ENCODE data around the gene PPIE. TPM values are rescaled to one million over a fixed set of nuclear protein-coding genes. Genes with fewer than 3 reads are reported as not detected.

PPIE gene
- total and polyA plus RNA-seq, 2 of the 4 experiments (the other 2 are of a cell fraction): 40.9 to 68.1 TPM

- ATAC-seq (ENCODE audit: low read depth): peak; percentile 90
- Histone ChIP-seq H3K9me1 (ENCODE audit: insufficient read depth, low read length) (0 out of 2 replicates have a peak, but pooled peaks cover 6% of the 10 kb centered on the region), H3K23ac (ENCODE audit: low read depth, low read length) (no peak overlapping the region), H3K4me3 (ENCODE audit: insufficient read depth, low read depth, low read length) (no peak overlapping the region), H4K91ac (ENCODE audit: insufficient read depth, low read depth, low read length) (no peak overlapping the region), H3K18ac (ENCODE audit: low read depth, low read length) (no peak overlapping the region), H4K8ac (ENCODE audit: low read depth in 2 of 2, low read length in 2 of 2) (no peak overlapping the region; a peak in 1 of 4 replicates), H3K9ac (ENCODE audit: low read depth, low read length) (no peak overlapping the region), H2BK5ac (ENCODE audit: low read depth, low read length, poor library complexity, severe bottlenecking) (no peak overlapping the region), H4K5ac (ENCODE audit: low read depth, low read length) (no peak overlapping the region), H2BK20ac (ENCODE audit: low read depth, low read length) (no peak overlapping the region), H3K4ac (ENCODE audit: low read depth, low read length) (no peak overlapping the region), H3K56ac (ENCODE audit: extremely low read depth, insufficient read depth, low read length) (no peak overlapping the region), H2AK9ac (replicated peaks; ENCODE audit: low read depth, low read length, poor library complexity) (peak overlapping the region; percentile 83), H3K4me1 (ENCODE audit: control insufficient read depth, insufficient read depth, low read length) (0 out of 2 replicates have a peak, but pooled peaks cover 2% of the 10 kb centered on the region), H2BK120ac (ENCODE audit: low read depth, low read length) (peak overlapping the region; percentile 39; the same call in 1 of the 2 replicates), H4K20me1 (ENCODE audit: insufficient read depth, low read length) (no peaks in the 10 kb centered on the region), H2BK15ac (ENCODE audit: low read depth, low read length) (no peak overlapping the region), H3K4me2 (ENCODE audit: low read depth, low read length) (peak overlapping the region; percentile 22; the same call in 1 of the 2 replicates), H3K9me3 (ENCODE audit: control insufficient read depth, insufficient read depth, low read length) (peaks cover 2% of the 10 kb centered on the region), H3K14ac (replicated peaks; ENCODE audit: low read depth, low read length) (no peak overlapping the region), H3K36me3 (ENCODE audit: control insufficient read depth, insufficient read depth, low read length) (no peaks in the 10 kb centered on the region), H2AK5ac (ENCODE audit: low read depth, low read length) (0 out of 2 replicates have a peak overlapping the region, but pooled peaks have one; percentile 44), H3K27me3 (ENCODE audit: control insufficient read depth, insufficient read depth, low read length) (peaks cover 15% of the 10 kb centered on the region), H2AFZ (replicated peaks; ENCODE audit: low read length, poor library complexity) (peak overlapping the region; percentile 77), H3K27ac (ENCODE audit: insufficient read depth, low read length) (no peak overlapping the region), H3K79me1 (ENCODE audit: low read depth in 1 of 2, low read length in 2 of 2) (no peaks in the 10 kb centered on the region)
- TF ChIP-seq SMC3 (IDR thresholded peaks at IDR 0.05; ENCODE audit: low read depth, low read length) (peak; percentile 40), FOS (IDR thresholded peaks at IDR 0.05; ENCODE audit: low read depth, low read length) (peak; percentile 21; the same call in 1 of the 2 replicates), BHLHE40 (IDR thresholded peaks at IDR 0.05; ENCODE audit: low read depth, low read length) (no peak), RAD21 (IDR thresholded peaks at IDR 0.05; ENCODE audit: low read length) (peak; percentile 51), CTCF (conservative IDR thresholded peaks at IDR 0.05; ENCODE audit: low read depth, low read length) (peak; percentile 58), POLR2A (IDR thresholded peaks at IDR 0.05; ENCODE audit: low read depth, low read length) (no peak), RFX5 (IDR thresholded peaks at IDR 0.05; ENCODE audit: low read depth, low read length) (no peak), CHD1 (IDR thresholded peaks at IDR 0.05; ENCODE audit: low read depth, low read length) (no peak)
- no CpG with 5 or more reads among the region's 8 CpGs for WGBS, 2 experiments (ENCODE audit: extremely low coverage in 2 of 2, insufficient read length in 1 of 2)
- no TSS peak for BruUV-seq (replicated peaks)
- intact Hi-C loops (cut with micrococcal nuclease): loop anchor here (10.0 kb wide), 1 partner anchor 195 kb away; no protein-coding TSS in a partner anchor
- CTCF ChIA-PET: interaction anchor here (0.6 to 1.3 kb wide), 9 partner anchors 10 to 310 kb away, joined by 3 to 5 read pairs (median 3); no protein-coding TSS in a partner anchor
- POLR2A ChIA-PET (ENCODE audit: unreplicated experiment): no interaction called here
- in situ Hi-C loops (cut with MboI; ENCODE audit: low sequenced_read_pairs): no loop called here
- peak; percentile 84 for DNase-seq
- dilution Hi-C loops (cut with HindIII; ENCODE audit: low sequenced_read_pairs, unreplicated experiment): no loop called here
These were observed 61.2 kb downstream of the PPIE start for GRCh38 chr1:39799770-39800470.

All from IMR-90 (cell line).